HG03342 (cell line): ENCODE data around the gene POLR1A.

ENCODE experiments used
- ATAC-seq: cut with Tn5 transposase; IDR thresholded peaks from one replicate; pipeline ENCODE4 v1.9.1; 2021; ENCODE audit warnings: mild to moderate bottlenecking, moderate library complexity; ENCODE audit not compliant: unreplicated experiment

POLR1A gene

GRCh38 chr2:86023366-86023712, 82.3 kb downstream of the POLR1A start:
- no peak for ATAC-seq

DNA sequence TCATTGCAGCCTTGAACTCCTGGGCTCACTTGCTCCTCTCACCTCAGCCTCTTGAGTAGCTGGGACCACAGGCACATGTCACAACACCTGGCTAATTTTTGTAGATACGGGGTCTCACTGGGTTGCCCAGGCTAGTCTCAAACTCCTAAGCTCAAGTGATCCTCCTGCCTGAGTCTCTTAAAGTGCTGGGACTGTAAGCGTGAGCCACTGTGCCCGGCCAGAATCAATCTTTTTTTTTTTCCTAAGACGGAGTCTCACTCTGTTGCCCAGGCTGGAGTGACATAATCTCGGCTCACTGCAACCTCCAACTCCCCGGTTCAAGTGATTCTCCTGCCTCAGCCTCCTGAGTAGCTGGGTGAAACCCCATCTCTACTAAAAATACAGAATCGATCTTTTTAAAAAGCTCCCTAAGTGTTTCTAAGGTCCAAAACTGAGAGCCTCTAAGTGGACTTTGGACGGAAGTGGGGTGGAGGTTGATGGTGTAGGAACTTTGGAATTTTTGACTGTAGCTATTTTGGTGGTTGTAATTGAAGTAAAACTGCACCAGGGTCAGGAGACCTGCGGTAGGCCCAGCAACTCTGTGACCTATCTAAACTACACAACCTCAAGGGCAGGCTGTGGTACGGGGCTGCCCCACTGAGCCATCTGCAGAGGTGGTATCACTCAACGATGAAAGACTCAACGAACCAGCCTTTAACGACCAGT, 82.9 kb downstream of the POLR1A start:
- no peak for ATAC-seq

- no peak for ATAC-seq
Observed at GRCh38 chr2:86021396-86022378, 84.0 kb downstream of the POLR1A start.

DNA sequence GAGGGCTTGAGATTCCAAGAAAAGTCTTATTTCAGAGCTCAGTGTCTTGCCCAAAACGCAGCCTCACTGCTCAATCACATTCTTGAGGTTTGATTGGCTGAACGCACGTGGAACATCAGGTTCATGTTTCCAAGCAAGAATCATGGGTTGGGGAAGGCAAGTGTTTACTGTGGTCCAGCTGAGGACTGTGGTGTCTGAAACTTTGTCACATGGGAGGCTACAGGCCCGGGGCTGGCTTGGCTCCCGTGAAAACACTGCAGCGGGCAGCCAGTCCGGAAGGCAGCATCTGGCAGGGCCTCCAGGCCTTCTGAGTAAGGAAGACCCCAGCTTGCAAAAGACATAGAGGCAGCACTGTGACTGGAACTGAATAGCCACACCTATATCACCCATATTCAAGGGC, 84.7 kb downstream of the POLR1A start:
- ATAC-seq, result no peak

DNA sequence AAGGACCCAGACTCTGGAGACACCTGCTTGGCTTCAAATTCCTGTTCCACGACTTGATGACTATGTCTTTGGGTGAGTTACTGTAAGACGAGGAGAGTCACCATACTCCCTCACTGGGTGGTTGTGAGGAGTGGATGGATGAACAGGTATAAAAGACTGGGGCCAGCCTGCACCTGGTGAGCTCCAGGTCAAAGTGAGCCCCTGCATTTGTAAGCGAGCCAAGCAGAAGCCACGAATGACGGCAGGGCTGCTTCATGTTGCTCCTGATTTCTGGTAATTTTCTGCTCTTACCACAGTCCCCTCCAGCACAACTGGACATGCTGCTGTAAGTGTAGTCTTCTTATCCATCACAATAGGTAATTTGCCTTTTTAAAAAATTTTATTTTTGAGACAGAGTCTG, 86.6 kb downstream of the POLR1A start:
- ATAC-seq, result no peak

DNA sequence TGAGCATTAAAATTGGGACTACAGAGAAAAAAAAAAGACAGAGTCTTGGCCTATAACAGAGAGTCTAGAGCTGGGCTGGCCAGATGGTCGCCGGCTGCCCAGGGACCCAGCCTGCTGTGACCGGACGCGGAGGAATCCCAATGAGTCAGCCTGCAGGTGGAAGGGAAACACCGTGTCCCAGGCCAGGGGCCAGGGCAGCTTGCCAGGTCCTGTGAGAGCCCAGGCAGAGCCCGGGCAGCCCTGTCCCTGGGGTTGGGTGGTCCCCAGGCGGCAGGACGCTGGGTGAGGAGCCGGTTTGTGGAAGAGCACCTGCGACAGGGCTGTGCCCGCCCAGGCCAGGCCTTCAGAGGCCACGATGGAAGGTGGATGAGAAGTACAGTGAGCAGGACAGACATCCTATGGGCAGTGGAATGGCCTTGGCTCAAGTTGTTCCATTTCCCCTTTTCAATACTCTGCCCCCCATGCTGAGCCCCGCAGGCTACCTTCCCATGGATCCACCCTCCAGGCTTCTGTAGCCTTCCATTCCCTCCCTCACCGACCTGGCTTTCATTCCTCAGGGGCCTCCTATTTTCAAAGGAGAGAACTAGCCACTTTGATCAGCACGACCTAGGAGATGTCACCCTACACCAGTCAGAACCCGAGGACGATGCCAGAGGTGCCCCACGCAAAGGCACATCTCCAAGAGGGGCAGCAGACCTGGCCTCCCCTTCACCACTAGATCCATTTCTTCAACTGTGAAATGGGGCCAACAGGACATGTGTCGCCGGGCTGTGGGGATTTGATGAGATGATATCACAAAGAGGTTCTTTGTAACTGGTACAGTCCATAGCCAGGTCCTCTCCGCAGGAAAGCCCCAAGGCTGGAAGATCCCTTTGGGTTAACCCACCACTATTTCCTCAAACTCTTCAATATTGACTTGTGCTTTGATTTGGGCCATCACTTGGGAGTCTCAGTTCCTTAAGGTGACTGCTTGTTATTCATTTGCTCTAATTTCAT, 87.5 kb downstream of the POLR1A start:
- no peak for ATAC-seq

GRCh38 chr2:86016581-86016980, 89.1 kb downstream of the POLR1A start:
- no peak for ATAC-seq

DNA sequence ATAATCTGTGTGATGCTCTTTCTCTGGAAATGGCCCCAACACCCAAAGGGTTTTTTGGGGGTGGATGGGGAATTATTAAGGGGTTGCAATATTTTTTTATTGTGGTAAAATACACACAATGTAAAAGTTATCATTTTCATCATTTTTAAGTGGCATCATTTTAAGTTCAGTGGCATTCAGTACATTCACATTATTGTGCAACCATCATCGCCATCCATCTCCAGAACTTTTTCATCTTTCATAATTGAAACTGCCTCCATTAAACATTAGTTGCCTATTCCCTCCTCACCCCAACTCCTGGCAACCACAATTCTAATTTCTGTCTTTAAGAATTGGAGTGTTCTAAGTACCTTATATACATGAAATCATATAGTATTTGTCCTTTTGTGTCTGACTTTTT, 90.0 kb downstream of the POLR1A start:
- no peak for ATAC-seq

GRCh38 chr2:86015006-86015405, 90.7 kb downstream of the POLR1A start:
- no peak for ATAC-seq

GRCh38 chr2:86014493-86014892, 91.2 kb downstream of the POLR1A start:
- ATAC-seq, result no peak

DNA sequence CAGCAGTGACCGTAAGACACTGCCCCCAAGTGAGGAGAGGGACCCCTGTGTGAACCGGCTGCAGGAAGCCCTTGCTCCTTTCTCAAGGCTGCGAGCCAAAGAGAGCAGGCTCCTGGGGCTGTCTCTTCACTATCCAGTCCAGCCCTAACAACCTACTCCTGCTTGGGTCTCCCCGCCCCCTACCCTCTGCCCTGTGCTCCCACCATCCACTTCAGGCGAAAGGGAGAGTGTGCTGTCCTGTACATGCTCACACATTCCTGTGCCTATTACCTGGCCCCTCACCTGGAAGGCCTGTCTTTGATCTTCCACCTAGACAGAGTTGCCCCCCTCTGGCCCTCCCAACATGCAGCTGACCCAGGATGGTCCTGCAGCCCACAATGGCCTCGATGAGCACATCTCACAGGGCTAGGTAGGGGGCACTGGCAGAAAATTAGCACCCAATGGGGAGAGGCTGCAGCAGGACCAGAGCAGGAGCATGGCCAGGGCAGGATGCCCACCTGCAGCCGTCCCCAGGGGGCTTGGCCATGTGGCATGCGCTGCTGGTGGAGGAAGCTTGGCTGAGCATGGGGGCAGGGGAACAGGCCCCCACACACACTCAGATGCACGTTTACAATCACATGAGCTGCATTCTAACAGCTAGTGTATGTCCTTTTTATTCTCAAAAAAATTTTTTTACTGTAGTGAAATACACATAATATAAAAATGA, 93.5 kb downstream of the POLR1A start:
- ATAC-seq, result no peak

GRCh38 chr2:86011449-86011941, 94.2 kb downstream of the POLR1A start:
- ATAC-seq, result no peak

- no peak for ATAC-seq
Observed at GRCh38 chr2:86010083-86010482, 95.6 kb downstream of the POLR1A start.

DNA sequence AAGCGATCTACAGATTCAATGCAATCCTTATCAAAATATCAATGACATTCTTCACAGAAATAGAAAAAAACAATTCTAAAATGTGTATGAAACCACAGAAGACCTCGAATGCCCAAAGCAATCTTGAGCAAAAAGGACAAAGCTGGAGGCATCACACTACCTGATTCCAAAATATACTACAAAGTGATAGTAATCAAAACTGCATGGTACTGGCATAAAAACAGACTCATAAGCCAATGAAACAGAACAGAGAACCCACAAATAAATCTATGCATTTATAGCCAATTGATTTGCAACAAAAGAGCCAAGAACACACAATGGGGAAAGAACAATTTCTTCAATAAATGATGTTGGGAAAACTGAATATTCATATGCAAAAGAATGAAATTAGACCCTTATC, 99.2 kb downstream of the POLR1A start:
- no peak for ATAC-seq

DNA sequence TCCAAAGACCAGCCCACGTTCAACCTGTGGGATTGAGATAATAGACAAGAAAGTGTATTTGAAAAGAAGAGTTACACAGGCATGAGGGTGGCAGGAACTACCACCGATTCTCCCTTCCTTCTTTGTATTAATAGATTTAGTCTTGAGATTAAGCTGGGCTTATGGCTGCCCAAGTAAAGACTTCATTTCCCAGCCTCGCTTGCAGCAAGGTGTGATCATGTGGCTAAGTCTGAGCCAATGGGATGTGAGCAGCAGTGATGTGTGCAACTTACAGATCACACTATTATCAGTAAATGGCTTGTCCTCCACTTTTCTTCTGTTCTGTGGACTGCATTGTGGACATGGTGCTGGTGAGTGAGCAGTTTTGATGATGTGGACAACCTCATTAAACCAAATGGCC, 101.7 kb downstream of the POLR1A start:
- ATAC-seq, result no peak

- no peak for ATAC-seq
Observed at GRCh38 chr2:86003104-86003503, 102.6 kb downstream of the POLR1A start.

DNA sequence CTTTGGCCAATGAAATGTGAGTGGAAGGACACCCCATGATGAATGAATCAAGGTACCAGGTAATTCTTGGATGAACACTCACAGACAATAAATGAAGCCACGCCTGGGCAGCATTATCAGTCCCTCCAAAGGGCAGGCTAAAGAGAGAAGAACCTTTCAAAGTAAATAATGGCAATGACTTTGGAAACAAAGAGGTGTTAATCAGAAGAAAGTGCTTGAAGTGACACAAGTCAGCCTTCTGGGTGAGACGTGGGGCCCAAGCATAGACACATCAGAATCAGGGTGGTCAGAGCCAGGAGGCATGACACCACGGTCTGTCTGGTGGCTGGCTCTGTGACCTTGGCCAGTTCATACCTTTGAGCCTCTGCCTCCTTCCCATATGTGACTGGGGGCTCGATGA, 103.3 kb downstream of the POLR1A start:
- ATAC-seq, result no peak

DNA sequence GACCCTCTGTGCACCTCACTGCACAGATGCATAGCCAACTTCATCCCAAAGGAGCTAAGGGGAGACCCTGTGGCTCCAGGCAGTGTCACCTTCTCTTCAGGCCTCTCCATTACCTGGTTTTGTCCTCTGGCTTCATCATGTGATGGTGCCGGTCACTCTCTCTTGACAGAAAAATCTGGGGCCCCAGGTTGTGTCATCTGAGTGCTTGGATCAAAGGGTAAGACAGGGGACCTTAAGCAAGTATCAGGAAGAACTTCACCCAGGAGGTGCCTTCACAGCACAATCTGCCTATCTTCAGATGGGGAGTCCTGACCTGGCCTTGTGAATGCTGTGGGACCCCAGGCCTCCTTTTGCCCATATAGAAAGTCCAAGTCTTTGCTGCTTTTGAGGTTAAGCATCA, 104.4 kb downstream of the POLR1A start:
- no peak for ATAC-seq

DNA sequence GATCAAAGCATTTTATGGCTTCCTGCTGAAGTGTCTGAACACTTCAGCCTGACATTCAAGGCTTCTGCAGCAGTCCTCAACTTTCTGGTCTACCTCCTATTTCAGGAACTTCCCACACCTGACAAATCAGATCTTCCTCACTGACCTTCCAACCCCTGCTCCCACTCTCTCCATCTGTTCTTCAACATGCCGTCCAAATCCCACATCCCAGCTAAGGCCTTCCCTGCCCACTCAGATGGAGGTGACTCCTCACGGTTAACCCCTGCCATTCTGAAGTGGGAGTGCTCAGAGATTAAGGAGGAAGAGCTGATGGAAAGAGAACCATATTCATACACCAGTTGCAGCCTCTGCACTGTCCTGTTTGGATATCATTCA, 104.8 kb downstream of the POLR1A start:
- ATAC-seq, result no peak
